LNCAP (cell line): ENCODE measurements around the gene NDUFAB1.

ENCODE experiments used
- TF ChIP-seq, protein P1 (sequence below): fragments of 450-650 bp; IDR thresholded peaks from 2 replicates; pipeline ENCODE4 v1.5.1; 2017; ENCODE audit warnings: mild to moderate bottlenecking

Gene NDUFAB1

GRCh38 chr16:23595951-23596720 lies at the start of gene NDUFAB1:
Gene NDUFAB1, minus strand, starts transcription at chr16:23596316. Its CDS starts 26 bp downstream, at chr16:23596290.
- TF ChIP-seq, protein P1, sequence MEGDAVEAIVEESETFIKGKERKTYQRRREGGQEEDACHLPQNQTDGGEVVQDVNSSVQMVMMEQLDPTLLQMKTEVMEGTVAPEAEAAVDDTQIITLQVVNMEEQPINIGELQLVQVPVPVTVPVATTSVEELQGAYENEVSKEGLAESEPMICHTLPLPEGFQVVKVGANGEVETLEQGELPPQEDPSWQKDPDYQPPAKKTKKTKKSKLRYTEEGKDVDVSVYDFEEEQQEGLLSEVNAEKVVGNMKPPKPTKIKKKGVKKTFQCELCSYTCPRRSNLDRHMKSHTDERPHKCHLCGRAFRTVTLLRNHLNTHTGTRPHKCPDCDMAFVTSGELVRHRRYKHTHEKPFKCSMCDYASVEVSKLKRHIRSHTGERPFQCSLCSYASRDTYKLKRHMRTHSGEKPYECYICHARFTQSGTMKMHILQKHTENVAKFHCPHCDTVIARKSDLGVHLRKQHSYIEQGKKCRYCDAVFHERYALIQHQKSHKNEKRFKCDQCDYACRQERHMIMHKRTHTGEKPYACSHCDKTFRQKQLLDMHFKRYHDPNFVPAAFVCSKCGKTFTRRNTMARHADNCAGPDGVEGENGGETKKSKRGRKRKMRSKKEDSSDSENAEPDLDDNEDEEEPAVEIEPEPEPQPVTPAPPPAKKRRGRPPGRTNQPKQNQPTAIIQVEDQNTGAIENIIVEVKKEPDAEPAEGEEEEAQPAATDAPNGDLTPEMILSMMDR: peak; percentile 100

DNA sequence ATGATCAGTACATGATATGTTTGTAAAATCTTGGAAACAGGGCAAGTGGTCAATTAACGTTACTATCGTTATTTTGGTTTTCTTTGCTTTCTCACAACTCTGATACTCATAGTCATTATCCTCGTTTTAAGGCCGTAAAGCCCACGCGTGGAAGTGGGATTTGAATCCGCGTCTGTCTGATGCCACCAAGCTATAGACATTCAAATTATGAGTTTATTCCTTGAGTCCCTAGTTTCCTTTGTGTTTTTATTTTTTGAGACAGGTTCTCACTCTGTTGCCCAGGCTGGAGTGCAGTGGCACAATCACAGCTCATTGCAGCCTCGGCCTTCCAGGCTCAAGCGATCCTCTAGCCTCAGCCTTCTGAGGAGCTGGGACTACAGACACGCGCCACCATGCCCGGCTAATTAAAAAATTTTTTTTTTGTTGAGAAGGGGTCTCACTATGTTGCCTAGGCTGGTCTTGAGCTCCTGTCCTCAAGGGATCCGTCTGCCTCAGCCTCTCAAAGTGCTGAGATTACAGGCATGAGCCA lies 46.2 kb upstream of the NDUFAB1 start:
- TF ChIP-seq, protein P1: no peak

- TF ChIP-seq, protein P1: no peak
Measured at GRCh38 chr16:23640931-23641765, 45.0 kb upstream of the NDUFAB1 start, which contains the start of the genes DCTN5 and PALB2. Gene DCTN5, plus strand, starts transcription at chr16:23641466. Its CDS starts 77 bp downstream, at chr16:23641543. Gene PALB2, minus strand, starts transcription at chr16:23641310. Its CDS starts 153 bp downstream, at chr16:23641157.

DNA sequence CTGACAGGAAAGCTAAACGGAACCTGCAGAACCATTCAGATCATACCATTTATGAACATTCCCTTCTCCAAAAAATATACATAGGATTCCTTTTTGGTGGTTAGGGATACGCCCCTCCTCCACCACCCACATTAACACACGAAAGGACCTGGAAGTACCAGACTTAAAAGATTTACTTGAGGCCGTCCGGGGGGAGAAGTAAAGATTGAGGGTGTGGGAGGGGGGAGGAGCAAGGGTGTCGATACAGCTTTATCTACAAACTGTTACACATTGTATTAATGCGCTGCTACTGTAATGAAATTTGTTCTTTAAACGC lies 44.5 kb upstream of the NDUFAB1 start:
- TF ChIP-seq, protein P1: no peak

DNA sequence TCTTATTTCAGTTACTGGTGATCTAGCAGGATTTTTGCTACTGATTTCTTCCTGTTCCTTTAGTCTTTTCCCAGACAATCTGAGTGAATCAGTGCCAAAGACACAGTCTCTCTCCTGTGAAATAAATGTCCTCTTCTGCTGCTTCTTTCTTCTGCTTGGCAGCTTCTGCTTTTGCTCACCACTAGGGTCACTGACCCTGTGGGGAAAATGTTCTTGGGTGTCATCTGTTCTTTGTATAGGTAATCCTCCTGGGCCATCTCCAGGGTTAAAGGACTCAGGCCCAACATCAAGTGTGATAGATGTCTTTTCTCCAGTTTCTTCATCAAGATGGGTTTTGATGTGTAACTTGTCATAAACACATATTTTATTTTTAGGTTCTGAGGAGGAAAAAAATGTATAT lies 39.8 kb upstream of the NDUFAB1 start:
- TF ChIP-seq, protein P1: no peak

DNA sequence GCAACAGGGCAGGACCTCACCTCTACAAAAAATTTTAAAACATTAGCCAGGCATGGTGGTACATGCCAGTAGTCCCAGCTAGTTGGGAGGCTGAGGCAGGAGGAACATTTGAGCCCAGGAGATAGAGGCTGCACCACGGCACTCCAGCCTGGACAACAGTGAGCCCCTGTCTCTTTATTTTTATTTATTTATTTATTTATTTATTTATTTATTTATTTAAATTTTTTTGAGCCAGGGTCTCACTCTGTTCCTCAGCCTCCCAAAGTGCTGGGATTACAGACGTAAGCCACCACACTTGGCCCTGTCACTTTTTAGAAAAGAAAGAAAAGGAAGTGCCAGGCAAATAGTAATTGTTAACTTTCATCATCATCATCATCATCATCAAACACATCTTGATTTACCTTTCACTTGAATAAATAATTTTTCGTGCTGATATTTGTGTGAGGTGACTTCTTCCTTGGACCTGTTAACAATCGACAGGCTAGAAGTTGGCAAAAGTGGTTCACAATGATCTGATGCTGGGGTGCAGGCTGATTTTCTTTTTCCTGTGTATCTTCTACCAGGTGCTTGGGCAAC lies 38.4 kb upstream of the NDUFAB1 start:
- TF ChIP-seq, protein P1: no peak

DNA sequence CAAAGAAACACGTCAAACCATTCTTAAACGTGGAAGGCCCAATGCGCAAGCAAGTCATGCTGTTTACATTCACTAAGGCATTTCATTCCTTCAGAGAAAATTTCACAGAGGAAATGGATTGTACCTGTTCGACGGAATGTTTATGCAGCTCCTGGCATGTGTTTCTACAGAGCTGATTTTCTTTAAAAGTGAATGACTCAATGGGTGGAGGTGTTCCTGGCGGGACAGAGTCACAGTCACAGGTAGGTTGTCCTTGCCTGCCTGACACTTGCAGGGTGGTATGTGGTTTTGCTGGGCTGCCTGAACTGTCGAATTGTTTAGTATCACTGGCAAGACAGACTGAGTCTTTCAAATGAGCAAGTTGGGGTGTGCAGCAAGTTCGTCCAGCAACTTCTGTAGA lies 33.4 kb upstream of the NDUFAB1 start:
- TF ChIP-seq, protein P1: no peak
